ENCODE data around the gene DPY19L3. TPM values are rescaled to one million over a fixed set of nuclear protein-coding genes. Genes with fewer than 3 reads are reported as not detected.

The DPY19L3 gene
- total RNA-seq, 1 experiment from 2014 or later, result 27.8 TPM

DNA sequence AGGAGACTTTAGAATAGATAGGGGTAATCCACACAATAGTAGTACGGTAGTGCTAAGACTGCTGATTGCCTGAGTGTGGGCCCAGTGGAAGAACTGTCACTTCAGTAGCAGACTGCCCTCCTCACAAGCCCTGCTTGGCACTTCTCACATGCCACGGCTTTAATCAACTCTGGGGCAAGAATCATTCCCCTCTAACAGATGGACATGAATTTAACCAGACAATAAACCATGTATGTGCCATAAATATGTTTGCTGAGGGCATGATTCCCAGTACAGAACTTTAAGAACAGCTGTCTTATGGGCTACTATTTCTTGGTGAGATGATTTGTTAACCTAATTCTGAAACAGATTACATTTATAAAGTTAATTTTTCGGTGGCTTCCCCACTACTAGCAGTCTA is 22.0 kb downstream of the DPY19L3 start:
- no peaks in the 10 kb centered on the region for H3K4me1 ChIP-seq (ENCODE audit: control insufficient read depth, insufficient read depth, low read length)
- H3K27ac ChIP-seq (ENCODE audit: low read length), result no peak overlapping the region
- ATAC-seq (no peak), DNase-seq (ENCODE audit: low read depth, low spot score) (no peak)
- no peaks in the 10 kb centered on the region for H3K36me3 ChIP-seq (ENCODE audit: control insufficient read depth, insufficient read depth, low read length)
- in situ Hi-C loops (cut with HindIII; ENCODE audit: low pct_unique_long_range_greater_than_20kb, low sequenced_read_pairs), result no loop called here
- no peaks in the 10 kb centered on the region for H3K27me3 ChIP-seq (ENCODE audit: control insufficient read depth, insufficient read depth, low read length)
- no peaks in the 10 kb centered on the region for H3K9me3 ChIP-seq (ENCODE audit: control insufficient read depth, insufficient read depth, low read depth, low read length)
- TF ChIP-seq TCF7L2 (IDR thresholded peaks at IDR 0.05; ENCODE audit: low read depth, low read length), result no peak
- TF ChIP-seq, protein P1, sequence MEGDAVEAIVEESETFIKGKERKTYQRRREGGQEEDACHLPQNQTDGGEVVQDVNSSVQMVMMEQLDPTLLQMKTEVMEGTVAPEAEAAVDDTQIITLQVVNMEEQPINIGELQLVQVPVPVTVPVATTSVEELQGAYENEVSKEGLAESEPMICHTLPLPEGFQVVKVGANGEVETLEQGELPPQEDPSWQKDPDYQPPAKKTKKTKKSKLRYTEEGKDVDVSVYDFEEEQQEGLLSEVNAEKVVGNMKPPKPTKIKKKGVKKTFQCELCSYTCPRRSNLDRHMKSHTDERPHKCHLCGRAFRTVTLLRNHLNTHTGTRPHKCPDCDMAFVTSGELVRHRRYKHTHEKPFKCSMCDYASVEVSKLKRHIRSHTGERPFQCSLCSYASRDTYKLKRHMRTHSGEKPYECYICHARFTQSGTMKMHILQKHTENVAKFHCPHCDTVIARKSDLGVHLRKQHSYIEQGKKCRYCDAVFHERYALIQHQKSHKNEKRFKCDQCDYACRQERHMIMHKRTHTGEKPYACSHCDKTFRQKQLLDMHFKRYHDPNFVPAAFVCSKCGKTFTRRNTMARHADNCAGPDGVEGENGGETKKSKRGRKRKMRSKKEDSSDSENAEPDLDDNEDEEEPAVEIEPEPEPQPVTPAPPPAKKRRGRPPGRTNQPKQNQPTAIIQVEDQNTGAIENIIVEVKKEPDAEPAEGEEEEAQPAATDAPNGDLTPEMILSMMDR (IDR thresholded peaks at IDR 0.05), result no peak
- TF ChIP-seq, protein P2, sequence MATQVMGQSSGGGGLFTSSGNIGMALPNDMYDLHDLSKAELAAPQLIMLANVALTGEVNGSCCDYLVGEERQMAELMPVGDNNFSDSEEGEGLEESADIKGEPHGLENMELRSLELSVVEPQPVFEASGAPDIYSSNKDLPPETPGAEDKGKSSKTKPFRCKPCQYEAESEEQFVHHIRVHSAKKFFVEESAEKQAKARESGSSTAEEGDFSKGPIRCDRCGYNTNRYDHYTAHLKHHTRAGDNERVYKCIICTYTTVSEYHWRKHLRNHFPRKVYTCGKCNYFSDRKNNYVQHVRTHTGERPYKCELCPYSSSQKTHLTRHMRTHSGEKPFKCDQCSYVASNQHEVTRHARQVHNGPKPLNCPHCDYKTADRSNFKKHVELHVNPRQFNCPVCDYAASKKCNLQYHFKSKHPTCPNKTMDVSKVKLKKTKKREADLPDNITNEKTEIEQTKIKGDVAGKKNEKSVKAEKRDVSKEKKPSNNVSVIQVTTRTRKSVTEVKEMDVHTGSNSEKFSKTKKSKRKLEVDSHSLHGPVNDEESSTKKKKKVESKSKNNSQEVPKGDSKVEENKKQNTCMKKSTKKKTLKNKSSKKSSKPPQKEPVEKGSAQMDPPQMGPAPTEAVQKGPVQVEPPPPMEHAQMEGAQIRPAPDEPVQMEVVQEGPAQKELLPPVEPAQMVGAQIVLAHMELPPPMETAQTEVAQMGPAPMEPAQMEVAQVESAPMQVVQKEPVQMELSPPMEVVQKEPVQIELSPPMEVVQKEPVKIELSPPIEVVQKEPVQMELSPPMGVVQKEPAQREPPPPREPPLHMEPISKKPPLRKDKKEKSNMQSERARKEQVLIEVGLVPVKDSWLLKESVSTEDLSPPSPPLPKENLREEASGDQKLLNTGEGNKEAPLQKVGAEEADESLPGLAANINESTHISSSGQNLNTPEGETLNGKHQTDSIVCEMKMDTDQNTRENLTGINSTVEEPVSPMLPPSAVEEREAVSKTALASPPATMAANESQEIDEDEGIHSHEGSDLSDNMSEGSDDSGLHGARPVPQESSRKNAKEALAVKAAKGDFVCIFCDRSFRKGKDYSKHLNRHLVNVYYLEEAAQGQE (IDR thresholded peaks at IDR 0.05; ENCODE audit: insufficient read depth in 1 of 2, low read depth in 2 of 2, low read length in 1 of 2), result no peak
- TF ChIP-seq SIN3A (IDR thresholded peaks at IDR 0.05; ENCODE audit: borderline replicate concordance, insufficient read depth, low read depth, low read length), result no peak
- TF ChIP-seq POLR2AphosphoS5 (IDR thresholded peaks at IDR 0.05; ENCODE audit: low read depth, low read length), result no peak
- BruUV-seq (replicated peaks), result no TSS peak
- ChIA-PET POLR2A (no interaction called here), CTCF (no interaction called here)
- H3K4me3 ChIP-seq (ENCODE audit: low read depth in 2 of 2, low read length in 2 of 2), result no peak overlapping the region
- intact Hi-C loops (cut with micrococcal nuclease; ENCODE audit: unreplicated experiment), result no loop called here

DNA sequence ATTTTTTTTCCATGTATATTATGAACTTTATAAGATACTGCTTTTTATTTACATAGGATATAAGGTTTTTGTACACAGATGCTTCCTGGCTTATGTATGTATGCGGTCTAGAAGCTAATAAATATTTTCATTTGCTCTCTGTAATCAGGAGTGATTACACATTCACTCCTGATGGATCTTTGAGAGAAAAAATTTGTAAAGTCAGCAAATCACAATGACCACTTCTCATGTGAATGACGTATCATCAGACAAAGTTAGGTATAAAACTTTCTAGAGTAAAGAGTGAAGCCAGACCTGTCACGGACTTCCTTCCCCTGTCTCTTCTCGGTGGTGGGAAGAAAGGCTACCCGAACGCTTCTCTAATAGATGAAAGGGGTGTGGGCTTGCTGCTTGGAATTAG is 31.1 kb downstream of the DPY19L3 start:
- no TSS peak for BruUV-seq (replicated peaks)
- intact Hi-C loops (cut with micrococcal nuclease; ENCODE audit: unreplicated experiment) (no loop called here), in situ Hi-C loops (cut with HindIII; ENCODE audit: low pct_unique_long_range_greater_than_20kb, low sequenced_read_pairs) (no loop called here)
- POLR2A ChIA-PET, result no interaction called here
- no peak for ATAC-seq
- no peaks in the 10 kb centered on the region for H3K4me1 ChIP-seq (ENCODE audit: control insufficient read depth, insufficient read depth, low read length)
- TF ChIP-seq TCF7L2 (IDR thresholded peaks at IDR 0.05; ENCODE audit: low read depth, low read length) (no peak), SIN3A (IDR thresholded peaks at IDR 0.05; ENCODE audit: borderline replicate concordance, insufficient read depth, low read depth, low read length) (no peak), POLR2AphosphoS5 (IDR thresholded peaks at IDR 0.05; ENCODE audit: low read depth, low read length) (no peak)
- TF ChIP-seq, protein P1 (IDR thresholded peaks at IDR 0.05), result no peak
- TF ChIP-seq, protein P2 (IDR thresholded peaks at IDR 0.05; ENCODE audit: insufficient read depth in 1 of 2, low read depth in 2 of 2, low read length in 1 of 2), result no peak
- no peak overlapping the region for H3K4me3 ChIP-seq (ENCODE audit: low read depth in 2 of 2, low read length in 2 of 2)
- H3K36me3 ChIP-seq (ENCODE audit: control insufficient read depth, insufficient read depth, low read length), result peaks cover 6% of the 10 kb centered on the region; the same call in 1 of the 2 replicates
- H3K27ac ChIP-seq (ENCODE audit: low read length), result no peak overlapping the region
- H3K9me3 ChIP-seq (ENCODE audit: control insufficient read depth, insufficient read depth, low read depth, low read length), result no peaks in the 10 kb centered on the region
- CTCF ChIA-PET, result no interaction called here
- H3K27me3 ChIP-seq (ENCODE audit: control insufficient read depth, insufficient read depth, low read length), result no peaks in the 10 kb centered on the region
- no peak for DNase-seq (ENCODE audit: low read depth, low spot score)
